Adipose tissue (tissue), 3 donors: ENCODE results near the gene ZNF675. TPM values are rescaled to one million over a fixed set of nuclear protein-coding genes. Genes with fewer than 3 reads are reported as not detected.
"Not testable (repeated sequence)": the region's sequence is repeated elsewhere in the genome, so short reads cannot be mapped to it uniquely, and the experiment has no call there.

Experiments used
- H3K27ac ChIP-seq: one replicate; pipeline ENCODE4 v1.5.1; 2013; ENCODE audit warnings: low read depth, low read length
- WGBS, 3 donors: extraction: QIAGEN DNeasy Blood & Tissue Kit; methylation state at CpG; one replicate each; pipeline ENCODE4 v1.1.7; 2013; 5-methylcytosine and 5-hydroxymethylcytosine counted together
- polyA plus RNA-seq, 3 donors: library from polyadenylated mRNA; stranded (reverse); fragments of 200-250 nt; gene quantifications; one replicate each; pipeline ENCODE4 v1.2.3, GENCODE V29; 2013
- donor health status: healthy with polysubstance abuse.
- donor health status: Bipolar disorder and iron deficiency.
- donor health status: healthy.

Gene ZNF675
- polyA plus RNA-seq = 1 to 10 TPM; 2.0 to 5.7 (median 2.2) TPM

DNA sequence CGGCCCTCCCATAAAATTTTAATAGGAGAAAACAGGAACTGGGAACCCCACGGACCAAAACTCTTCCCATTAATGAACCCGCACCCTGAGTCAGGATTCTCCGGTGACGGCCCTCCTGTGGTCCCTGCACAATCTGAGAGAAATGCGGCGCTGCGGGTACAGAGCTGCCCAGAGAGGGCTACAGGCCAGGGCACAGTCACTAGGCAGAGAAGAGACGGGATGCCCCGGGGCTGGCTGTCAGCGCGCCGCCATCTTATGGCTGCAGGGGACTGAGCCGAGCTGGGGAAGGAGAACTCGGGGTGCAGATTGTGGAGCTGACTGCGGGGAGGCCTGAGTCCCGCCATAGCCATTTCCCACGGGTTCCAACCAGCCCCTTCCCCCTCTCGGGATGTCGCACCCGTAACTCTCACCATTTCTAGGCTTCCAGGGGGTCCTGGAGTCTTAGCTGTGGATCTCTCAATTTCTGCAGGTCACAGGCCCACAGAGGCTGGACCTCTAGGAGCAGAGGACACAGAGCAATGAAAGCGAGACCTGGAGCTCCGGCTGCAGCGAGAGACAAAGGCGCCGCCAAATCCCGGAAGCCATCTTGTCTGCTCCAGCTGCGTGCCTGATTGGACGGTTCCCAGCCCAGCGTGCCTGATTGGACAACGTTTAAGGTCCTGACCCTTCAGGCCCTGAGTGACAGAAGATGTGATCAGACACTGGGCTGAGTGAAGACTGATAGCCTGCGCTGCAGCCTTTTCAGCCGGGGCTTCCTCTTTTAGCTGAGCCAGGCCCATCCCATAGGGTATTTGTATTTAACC lies at the start of gene ZNF675:
ZNF675 (minus strand) TSS at position 592 of the 803 bp plus-strand sequence; CDS start at position 413, 179 bp downstream.
- 0 to 2% (median 0%) methylated on average over 30 to 33 of the region's 33 CpGs for WGBS, 3 donors
- no peak within 1 kb of the TSS for H3K27ac ChIP-seq

DNA sequence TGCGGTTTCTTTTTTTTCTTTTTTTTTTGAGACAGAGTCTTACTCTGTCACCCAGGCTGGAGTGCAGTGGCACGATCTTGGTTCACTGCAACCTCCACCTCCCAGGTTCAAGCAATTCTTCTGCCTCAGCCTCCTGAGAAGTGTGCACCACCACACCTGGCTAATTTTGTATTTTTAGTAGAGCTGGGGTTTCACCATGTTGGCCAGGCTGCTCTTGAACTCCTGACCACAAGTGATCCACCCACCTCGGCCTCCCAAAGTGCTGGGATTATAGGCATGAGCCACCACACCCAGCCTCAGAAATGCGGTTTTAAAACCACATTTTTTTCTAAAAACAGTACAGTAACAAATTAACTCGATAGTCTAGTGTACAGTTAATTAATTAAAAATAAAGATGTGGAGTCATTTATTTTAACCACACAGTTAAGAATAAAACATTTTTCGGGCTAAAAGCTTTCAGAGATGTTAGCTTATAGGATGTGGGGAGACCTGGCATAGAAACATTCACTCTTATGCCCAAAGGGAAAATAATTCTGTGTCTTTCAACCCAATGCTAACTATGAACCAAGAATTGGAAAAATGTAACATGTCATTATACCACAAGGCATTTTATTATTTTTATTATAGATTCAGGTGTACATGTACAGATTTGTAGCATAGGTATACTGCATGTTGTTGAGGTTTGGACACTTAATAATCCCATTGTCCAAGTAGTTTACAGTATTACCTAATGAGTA lies 43.9 kb upstream of the ZNF675 start:
- not testable (repeated sequence) for H3K27ac ChIP-seq
- 84 to 92% (median 87%) methylated on average over 6 of the region's 6 CpGs for WGBS, 3 donors

DNA sequence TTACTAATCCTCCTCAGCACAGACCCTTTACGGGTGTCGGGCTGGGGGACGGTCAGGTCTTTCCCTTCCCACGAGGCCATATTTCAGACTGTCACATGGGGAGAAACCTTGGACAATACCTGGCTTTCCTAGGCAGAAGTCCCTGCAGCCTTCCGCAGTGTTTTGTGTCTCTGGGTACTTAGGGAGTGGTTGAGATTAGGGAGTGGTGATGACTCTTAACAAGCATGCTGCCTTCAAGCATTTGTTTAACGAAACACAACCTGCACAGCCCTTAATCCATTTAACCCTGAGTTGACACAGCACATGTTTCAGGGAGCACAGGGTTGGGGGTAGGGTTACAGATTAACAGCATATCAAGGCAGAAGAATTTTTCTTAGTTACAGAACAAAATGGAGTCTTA lies 37.1 kb upstream of the ZNF675 start:
- not testable (repeated sequence) for H3K27ac ChIP-seq
- WGBS, 3 donors = 16 to 27% (median 18%) methylated on average over 2 of the region's 6 CpGs

DNA sequence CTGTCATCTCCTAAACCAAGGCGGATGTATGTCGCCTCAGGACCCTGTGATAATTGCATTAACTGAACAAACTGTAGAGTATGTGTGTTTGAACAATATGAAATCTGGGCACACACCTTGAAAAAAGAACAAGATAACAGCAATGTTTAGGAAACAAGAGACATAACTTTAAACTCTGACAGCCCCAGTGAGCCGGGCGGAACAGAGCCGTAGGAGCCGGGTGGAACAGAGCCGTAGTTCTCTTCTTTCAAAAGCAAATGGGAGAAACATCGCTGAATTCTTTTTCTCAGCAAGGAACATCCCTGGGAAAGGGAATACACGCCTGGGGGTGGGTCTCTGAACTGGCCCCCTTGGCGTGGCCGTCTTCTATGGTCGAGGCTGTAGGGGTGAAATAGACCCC lies 31.8 kb upstream of the ZNF675 start:
- no peak overlapping the region for H3K27ac ChIP-seq
- WGBS, 3 donors = 8 to 13% (median 9%) methylated on average over 12 of the region's 12 CpGs

DNA sequence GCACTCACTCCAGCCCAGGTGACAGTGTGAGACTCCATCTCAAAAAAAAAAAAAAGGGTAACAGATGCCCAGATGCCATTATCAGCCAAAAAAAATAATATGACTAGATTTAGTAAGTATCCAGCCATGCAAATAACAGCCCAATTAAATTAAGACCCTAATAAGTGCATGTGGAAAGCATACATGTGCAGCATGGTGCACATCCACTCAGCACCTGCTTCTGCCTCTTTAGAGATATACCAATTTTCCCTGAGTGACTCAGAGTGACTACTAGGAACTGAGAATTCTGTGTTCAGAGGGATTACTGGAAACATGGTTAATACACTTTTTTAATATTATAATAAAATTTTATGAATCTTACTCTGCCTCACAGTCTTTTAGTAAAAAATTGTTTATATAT lies 29.8 kb upstream of the ZNF675 start:
- no peak overlapping the region for H3K27ac ChIP-seq

DNA sequence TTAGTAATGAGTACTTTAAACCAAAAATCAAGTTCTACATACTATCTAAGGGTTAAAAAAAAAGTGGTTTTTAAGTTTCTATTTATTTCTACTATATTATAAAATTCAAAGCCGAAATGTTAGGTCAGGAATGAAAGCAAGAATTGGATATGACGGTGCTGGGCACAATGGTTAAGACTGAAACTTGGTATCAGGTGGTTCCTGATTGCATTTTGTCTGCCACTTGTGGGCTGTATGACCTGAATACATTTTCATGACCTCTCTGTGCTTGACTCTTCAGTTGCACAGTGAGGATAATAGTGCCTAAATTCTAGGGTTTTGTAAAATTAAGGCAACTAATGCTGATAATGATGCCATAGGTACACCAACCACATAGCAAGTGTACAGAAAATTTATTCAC lies 22.3 kb upstream of the ZNF675 start:
- no peak overlapping the region for H3K27ac ChIP-seq
- WGBS, 3 donors = 32 to 38% (median 36%) methylated on average over 2 of the region's 2 CpGs

DNA sequence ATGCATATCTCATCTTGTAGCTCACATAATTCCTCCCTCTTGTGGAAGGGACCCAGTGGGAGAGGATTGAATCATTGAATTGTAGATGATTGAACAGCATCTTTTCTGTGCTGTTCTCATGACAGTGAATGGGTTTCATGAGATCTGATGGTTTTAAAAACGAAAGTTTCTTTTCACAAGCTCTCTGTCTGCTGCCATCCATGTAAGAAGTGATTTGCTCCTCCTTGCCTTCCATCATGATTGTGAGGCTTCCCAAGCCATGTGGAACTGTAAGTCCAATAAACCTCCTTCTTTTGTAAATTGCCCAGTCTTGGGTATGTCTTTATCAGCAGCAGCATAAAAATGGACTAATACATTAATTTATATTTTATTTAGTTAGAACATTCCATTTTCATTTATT lies 19.6 kb upstream of the ZNF675 start:
- WGBS, 3 donors = 73 to 89% (median 78%) methylated on average over 1 of the region's 1 CpG
- no peak overlapping the region for H3K27ac ChIP-seq

DNA sequence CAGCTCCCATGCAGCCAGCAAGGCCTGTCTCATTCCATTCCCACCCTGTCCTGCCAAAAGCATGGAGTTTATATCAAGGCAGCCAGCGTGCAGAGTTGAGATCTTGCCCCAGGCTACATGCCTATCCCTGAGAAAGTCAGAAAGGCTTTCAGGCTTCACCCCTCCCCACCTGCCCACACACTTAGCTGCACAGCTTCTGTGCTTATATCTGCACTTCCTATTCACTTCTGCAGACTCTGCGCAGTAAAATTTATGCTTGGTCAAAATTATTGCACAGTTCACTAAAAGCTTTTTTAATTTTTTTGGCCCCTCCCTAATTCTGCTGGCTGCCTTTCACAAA lies 12.5 kb upstream of the ZNF675 start:
- 76 to 80% (median 78%) methylated on average over 2 of the region's 2 CpGs for WGBS, 3 donors
- H3K27ac ChIP-seq = no peak overlapping the region

DNA sequence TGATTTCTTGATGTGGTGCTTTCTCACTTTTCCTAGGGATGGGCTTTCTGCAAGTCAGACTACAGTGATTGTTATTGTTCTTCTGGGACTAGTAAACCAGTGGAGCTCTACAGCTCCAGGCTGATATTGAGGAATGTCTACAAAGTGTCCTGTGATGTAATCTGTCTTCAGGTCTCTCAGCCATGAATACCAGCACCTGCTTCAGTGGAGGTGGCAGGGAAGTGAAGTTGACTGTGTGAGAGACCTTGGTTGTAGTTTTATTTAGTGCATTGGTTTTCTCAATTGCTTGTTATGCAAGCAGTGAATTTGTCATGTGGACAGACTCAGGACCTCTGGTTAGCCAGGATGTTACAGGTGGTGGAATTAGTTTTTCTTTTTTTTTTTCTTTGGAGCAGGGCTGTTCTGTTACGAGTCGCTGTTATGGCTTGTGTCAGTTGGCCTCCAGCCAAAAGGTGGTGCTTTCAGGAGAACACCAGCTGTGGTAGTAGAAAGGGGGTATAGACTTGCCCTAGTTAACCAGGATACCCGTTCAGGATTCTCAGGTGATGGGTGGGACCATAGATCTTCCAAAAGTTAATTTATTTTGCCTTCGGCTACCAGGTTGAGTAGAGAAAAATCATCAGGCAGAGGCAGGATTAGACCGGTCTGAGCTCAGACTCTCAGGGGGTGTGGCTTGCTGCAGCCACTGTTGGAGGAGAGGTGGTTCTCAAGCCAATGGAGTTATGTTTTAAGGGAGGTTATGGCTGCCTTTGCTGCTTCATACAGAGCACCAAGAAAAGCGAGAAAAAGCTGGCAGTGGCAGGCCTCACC lies 11.9 kb upstream of the ZNF675 start:
- H3K27ac ChIP-seq = no peak overlapping the region

DNA sequence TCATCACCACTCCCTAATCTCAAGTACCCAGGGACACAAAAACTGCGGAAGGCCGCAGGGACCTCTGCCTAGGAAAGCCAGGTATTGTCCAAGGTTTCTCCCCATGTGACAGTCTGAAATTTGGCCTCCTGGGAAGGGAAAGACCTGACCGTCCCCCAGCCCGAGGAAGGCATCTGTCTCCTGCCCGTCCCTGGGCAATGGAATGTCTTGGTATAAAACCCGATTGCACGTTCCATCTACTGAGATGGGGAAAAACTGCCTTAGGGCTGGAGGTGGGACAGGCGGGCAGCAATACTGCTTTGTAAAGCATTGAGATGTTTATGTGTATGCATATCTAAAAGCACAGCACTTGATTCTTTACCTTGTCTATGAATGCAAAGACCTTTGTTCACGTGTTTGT lies 5.9 kb upstream of the ZNF675 start:
- WGBS, 3 donors = 60 to 80% (median 77%) methylated on average over 6 to 7 of the region's 9 CpGs
- not testable (repeated sequence) for H3K27ac ChIP-seq

More for the DNA sequence above, 11.9 kb upstream of the ZNF675 start:
- 60 to 67% (median 65%) methylated on average over 6 of the region's 6 CpGs for WGBS, 3 donors

DNA sequence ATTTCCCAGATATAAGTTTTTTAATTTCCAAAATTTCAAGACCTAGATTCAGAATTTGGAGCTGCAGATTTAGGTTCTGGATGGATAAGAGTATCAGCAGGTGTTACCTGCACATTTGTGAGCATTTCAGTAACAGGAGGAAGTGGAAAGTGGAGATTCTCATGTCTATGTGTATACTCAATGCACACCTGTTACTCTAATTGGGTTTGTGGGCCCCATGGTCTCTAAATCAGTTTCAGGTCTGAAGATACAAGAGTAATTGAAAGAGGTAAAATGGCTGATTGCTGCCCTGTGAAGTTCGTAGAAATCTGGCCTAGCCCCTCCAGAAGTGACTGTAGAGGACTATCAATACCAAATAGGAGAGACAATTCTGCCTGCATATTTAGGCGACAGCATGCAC lies 13.9 kb downstream of the ZNF675 start:
- H3K27ac ChIP-seq = no peak overlapping the region
- WGBS, 3 donors = 92 to 99% (median 96%) methylated on average over 2 of the region's 2 CpGs

DNA sequence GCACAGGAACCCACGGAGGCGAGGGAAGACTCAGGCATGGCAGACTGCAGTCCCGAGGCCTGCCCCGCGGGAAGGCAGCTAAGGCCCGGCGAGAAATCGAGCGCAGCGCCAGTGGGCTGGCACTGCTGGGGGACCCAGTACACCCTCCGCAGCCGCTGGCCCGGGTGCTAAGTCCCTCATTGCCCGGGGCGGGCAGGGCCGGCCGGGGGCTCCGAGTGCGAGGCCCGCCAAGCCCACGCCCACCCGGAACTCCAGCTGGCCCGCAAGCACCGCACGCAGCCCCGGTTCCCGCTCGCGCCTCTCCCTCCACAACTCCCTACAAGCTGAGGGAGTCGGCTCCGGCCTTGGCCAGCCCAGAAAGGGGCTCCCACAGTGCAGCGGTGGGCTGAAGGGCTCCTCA lies 18.4 kb downstream of the ZNF675 start:
- WGBS, 3 donors = 88 to 93% (median 89%) methylated on average over 10 to 31 of the region's 32 CpGs
- H3K27ac ChIP-seq = not testable (repeated sequence)

DNA sequence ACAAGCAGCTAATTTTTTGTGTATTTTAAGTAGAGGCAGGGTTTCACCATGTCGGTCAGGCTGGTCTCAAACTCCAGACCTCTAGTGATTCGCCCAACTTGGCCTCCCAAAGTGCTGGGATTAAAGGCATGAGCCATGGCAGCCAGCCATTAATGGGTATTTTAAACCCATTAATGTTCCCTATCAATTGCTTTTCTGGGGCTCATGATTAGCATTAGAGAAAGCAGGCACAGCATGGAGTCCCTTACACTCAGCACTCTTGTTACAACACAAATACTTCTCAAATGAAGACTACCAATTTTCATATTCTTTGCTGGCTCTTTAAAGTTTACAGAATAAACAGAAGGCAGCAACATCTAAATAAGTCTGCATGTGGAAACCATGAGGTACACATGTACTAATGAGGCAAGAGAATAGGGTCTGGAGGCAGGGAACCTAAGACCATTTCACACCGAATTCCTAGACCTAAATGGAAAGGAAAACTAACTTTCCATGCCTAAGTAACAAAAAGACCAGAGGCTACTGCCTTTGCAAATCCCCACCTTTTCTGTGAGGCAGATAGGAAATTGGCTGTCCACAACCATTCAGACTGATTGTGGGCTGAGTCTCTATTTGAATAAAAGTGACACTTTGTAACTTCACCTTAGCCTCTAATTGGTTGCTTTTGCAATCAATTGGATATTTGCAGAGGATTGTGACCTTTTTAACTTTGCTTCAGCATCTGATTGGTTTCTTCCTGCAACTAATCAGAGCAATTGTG lies 21.2 kb downstream of the ZNF675 start:
- H3K27ac ChIP-seq = no peak overlapping the region
- 50 to 58% (median 57%) methylated on average over 3 of the region's 3 CpGs for WGBS, 3 donors

DNA sequence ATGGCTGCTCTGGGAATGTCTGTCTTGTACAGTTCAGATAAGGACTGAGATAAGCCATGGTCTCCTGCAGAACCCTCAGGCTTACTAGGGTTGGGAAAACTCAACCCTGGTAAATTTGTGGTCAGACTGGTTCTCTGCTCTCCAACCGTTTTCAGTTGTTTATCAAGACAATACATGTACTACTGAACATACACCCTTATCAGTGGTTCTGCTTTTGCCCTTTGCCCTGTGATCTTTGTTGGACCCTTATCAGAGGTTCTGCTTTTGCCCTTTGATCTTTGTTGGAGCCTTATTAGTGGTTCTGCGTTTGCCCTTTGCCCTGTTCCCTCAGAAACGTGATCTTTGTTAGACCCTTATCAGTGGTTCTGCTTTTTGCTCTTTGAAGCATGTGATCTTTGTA lies 37.2 kb downstream of the ZNF675 start:
- 39 to 70% (median 69%) methylated on average over 3 of the region's 3 CpGs for WGBS, 3 donors
- H3K27ac ChIP-seq = not testable (repeated sequence)

Other genes with a start within 250 kb of the ZNF675 start
- gene ZNF681, start 71.7 kb upstream of the ZNF675 start, polyA plus RNA-seq = under 1 TPM; 0.15 to 0.81 (median 0.34) TPM
- 1 to 10 TPM in 1 of 3 donors, under 1 TPM in 2; 0.28 to 1.1 (median 0.39) TPM for gene ZNF726, start 227.7 kb upstream of the ZNF675 start, polyA plus RNA-seq